Activated naive CD8-positive, alpha-beta T cell treated with anti-CD3 and anti-CD28 coated beads, Interleukin-2, amount 50 U/mL, for 16 hours (primary cell): Measurements from ENCODE around the gene NAV1.

Source experiments
- DNase-seq: peaks from one replicate; pipeline ENCODE4 v3.0.0-alpha.2; 2020; ENCODE audit warnings: low read depth, low spot score

The NAV1 gene

DNA sequence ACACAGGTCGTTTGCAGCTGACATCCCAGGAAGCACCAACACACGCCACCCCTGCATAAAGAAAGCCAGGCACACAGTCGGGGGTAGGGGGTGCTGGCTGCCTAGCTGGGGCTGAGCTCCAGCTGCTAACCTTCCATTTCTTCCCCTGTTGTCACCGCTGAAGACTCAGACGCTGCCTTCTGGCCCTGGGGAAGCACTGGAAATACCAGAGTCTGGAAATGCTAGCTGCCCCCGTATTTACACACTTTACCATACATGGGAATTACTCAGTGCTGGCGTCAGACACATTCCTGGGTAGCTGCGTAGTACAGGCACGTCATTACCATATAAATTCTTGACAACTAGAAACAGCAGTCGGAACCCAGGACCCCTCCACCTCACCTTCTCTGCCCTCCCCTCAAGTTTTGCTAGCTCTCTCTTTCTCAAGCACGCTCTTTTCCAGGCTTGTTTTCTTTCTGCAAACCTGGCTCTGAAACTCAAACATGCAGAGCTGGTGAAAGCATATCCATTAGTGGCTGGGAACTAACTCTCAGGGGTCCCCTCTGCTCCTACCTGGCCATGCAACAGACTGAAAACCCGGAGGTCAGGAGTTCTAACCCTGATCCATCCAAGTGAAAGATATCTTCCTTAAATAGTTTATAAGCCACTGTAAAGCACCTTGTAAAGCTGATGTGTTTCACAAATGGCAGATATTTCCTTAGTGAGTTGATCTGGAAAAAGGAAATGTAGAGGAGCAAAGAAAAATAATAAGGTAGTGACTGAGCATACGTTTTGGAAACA, 35.3 kb upstream of the NAV1 start:
- DNase-seq = no peak

DNA sequence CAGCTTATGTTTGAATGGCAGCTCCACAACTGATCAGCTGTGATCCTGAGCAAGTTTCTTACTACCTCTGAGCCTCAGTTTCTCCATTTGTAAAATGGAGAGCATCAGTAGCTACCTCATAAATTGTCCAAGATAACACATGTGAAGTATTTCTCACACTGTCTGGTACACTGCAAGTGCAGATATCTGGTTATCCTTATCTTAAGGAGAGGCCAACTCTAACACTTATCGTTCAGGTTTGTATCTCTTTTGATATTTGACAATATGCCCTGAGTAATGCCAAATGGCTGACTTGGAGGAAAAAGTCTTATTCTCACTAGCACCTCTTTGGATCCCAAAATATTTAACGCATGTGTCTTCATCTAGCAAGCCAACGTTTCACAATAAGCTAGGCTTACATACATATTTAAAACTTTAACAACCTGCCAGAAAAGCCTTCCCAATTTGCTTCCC, 34.7 kb upstream of the NAV1 start:
- no peak for DNase-seq

DNA sequence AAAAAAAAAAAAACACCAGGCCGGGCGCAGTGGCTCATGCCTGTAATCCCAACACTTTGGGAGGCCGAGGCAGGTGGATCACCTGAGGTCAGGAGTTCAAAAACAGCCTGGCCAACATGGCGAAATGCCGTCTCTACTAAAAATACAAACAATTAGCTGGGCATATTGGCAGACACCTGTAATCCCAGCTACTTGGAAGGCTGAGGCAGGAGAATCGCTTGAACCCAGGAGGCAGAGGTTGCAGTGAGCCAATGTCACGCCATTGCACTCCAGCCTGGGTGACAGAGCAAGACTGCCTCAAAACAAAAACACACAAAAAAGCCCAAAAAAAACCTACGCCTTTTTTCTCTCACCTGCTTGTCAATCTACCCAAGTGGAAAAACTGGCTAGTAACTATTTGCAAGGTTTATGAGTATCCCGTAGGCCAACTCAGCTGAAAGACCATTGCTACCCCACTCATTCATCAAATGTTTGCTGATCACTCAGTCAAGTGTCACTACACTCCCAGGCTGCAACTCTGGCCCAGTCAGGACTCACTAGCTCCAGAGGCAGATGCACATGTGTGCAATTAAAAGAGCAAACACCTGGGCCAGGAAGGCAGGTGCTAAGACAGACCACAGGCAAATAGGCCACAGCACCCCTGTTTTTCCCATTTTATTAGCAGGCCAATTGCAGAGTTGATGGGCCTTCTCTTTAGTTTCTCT, 34.0 kb upstream of the NAV1 start:
- no peak for DNase-seq

DNA sequence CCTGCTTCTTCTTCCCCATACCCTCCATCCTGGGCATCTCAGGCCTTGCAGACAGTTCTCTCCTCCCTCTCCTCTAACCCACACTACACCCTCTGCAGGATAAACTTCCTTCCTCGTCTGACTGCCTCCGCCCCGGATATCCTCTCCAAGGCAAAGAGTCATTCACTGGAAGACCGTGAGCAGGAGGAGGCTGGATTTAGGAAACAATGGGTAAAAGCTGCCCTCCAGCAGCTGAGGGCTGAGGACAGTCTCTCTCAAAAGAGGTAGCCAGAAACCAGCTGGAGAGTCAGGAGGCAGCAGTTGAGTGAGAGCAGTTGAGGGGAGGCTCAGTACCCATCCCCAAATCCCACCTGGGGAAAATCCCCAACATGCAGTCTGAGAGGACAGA, 33.4 kb upstream of the NAV1 start:
- no peak for DNase-seq

DNA sequence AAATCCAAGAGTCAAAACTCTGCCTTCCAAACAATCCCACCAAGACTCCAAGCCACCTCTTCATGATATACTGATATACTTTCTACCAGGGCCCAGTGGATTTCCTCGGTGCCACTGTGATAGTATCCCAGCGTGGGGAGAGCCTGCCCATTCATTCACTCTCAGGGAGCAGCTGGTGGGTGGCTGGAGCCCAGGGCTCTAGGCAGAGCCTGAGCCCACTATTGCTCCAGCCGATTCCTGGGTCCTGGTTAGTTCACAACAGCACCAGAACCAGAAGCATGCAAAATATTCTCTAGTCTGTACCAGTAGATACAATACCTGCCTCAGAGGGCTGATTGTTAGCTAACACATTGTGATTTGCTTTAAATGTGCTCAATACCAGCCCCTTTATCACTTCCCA, 32.8 kb upstream of the NAV1 start:
- no peak for DNase-seq

DNA sequence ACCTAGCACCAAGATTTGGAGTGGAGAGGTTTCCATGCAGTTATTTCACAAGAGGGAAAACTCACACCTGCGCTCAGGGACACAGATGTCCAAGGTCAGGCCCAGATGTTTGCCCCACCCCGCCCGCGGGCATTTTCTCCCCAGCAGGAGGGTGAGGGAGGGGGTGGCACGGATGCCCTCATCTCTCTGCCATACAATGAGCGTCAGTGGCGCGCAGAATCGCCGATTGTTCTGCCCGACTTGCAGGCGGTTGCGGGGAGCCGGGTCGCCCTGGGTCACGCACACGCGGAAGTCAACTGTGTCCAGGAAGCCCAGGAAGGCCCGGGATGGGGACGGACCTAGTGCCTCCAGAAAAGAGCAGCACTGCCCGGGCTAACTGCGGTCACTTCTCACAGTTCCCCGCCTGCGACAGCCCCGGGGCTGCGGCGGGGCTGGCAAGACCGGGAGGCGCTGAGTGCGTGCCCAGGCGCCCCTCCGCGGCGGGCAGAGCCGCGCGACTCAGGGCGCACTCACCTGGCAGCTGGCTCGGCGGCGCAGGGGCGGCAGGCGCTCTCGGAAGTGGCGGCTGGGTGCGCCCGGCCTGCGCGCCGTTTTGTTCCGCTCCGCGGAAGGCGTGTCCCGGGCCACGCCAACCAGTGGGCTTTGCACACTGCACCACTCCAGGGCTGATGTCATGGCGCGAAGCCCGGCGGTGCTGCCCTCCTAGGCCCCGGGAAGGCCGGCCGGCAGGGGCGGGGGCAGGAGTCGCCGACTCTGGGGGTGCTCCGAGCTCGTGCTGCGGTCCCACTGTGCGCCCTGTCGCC, 32.2 kb upstream of the NAV1 start, which contains the start of gene CSRP1:
Gene CSRP1, minus strand, starts transcription at position 567 of the 803 bp plus-strand sequence. CDS start 10,820 bp downstream, outside the sequence.
- peak; percentile 68 for DNase-seq

DNA sequence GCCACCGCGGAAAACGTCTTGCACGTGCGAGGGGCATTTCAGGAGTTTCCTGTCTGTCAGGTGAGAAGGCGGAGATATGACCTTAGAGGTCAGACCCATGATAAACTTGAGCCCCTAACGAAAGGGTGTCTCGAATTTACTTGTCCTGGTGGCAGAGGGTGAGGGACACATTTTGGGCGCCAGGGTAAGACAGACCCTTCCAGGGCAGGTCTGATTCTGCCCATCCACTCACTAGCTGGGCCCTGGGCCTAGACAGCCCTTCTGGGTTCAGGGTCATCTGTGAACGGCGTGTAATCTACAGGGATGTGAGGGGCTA, 31.6 kb upstream of the NAV1 start:
- DNase-seq = no peak

DNA sequence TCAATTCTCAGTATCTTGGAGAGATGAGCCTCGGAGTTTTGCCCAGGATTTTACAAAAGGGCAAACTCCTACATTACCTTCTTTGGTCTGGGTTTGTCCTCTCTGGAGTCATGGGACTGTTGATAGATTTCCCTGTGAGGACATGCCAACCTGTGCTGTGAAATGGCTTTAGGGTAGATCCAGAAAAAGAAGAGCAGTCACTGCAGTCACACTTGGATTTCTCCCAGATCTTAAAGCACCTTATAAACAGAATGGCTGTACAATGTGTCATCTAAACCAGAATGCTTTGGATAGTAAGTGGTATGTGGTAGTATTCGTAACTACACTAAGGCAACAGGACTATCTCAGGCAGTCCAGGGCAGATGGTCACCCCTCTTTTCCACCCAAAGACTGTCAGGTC, 30.1 kb upstream of the NAV1 start:
- no peak for DNase-seq

DNA sequence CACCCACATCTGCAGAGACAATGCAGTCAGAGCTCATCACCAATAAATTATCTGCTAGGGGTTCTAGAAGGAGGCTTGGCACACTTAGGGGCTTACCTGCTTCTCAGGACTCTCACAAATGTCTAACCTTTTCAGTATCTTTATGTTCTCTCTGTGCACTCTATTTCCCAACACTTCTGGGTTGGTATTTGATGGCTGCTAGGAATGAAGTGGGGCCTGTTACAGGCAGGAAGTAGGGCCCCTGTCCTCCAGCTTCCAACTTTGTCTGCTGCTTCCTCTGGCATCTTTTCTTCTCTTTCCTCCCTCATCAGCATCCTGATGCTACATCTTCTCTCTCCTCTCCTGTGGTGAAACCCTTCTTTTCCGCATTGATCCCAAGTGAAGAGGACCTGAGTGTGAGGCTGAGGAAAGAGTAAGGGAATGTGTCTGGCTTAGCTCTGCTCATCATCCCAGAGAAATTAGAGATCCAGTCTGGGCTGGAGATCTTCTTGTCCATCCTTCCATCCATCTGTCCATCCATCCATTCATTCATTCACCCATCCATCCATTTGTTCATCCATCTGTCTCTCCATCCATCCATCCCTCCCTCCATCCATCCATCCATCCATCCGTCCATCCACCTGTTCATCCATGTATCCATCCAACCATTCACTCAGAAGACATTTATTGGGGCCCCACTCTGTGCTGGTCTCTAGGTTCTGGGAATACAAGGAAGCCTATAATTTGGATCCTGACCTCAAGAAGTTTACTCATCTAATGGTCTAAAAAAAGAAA, 29.1 kb upstream of the NAV1 start:
- DNase-seq = no peak

DNA sequence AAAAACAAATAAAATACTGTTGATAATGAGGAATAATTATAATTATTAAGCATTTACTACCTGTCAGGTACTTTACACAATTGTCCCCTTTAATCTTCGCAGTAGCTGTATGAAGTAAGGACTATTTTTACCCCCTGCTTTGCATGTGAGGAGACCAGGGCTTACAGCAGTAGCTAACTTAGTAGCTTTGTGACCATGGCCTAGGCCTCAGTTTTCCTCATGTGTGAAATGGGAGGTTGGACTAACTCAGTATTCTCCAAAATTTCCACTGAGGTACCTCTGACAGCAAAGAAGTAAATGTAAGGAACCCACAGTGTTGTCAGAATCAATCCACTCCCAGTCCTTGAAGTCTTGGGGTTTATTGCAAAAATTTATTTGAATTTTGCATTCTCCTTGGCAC, 28.2 kb upstream of the NAV1 start:
- no peak for DNase-seq

DNA sequence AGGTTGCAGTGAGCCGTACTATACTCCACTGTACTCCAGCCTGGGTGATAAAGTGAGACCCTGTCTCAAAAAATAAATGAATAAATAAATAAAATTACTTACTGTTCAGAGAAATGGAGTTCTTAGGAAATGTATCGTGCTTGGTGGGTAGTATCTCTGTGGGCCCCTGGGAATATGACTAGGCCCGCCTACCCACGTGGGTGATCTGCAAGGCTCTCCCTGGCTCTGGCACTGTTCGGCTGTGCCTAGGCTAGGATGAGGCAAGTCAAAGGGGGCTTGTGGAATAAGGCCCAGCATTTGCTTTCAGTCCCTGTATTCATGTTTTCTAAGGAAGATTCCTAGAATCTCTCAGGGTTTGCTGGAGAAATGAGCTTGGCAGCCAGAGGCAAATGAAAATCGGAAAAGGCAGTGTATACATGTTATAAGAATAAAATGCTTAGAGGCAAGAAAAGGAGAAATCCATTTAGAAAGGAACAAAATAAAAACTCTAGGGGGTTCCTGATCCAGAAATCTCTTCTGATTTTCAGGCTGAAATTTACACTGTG, 27.5 kb upstream of the NAV1 start:
- no peak for DNase-seq

DNA sequence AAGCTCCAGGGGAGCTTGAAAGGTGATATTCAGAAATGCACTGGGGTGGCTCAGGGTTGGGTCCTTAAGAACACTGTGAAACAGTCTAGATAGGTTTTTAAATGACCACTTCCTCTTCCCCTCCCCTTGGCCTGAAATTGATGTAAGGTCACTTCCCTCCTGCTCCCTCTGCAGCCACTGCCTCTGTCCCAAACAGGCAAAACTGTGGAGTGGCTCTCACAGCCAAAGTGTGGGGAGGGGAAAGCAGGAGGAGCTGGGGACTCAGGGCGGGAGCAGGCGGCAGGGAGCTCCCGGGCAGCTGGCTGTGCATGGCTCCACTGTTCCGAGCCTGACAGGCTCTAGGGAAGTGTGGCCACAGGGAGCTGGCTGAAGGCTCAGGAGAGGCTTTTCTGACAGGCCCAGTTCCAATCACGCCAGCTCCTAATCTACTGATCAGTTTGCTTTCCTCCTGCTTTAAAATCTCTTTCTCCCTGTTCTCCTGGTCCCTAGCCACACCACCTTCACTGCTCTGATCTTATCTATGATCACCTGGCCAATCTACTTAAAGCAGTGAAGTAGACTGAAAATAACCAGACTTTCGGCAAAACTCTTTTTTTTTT, 26.9 kb upstream of the NAV1 start:
- no peak for DNase-seq

DNA sequence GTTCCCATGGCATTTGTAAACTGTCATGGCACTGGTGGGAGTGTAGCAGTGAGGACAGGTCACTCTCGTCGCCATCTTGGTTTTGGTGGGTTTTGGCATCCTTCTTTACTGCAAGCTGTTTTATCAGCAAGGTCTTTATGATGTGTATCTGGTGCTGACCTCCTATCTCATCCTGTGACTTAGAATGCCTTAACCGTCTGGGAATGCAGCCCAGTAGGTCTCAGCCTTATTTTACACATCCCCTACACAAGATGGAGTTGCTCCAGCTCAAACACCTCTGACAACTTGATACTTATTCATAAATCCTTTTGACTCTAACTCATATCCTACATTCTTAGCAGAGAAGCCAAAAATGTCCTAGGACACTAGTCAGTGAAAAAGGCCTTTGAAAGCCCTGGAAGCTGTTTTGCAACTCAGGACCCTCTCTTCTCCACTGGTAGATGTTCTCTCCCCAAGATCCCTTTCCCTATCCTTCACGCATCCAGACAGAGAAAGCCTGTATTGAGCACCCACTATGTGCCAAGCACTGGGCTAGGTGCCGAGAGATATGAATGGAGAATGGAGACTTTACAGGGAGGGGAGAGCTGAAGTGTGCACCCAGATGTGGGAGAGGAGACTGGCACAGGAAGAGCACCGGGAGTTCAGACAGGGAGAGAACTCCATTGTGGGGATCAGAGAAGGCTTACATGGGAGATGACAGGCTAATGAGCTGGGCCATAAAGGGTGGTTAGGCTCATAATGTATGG, 25.3 kb upstream of the NAV1 start:
- DNase-seq = no peak

DNA sequence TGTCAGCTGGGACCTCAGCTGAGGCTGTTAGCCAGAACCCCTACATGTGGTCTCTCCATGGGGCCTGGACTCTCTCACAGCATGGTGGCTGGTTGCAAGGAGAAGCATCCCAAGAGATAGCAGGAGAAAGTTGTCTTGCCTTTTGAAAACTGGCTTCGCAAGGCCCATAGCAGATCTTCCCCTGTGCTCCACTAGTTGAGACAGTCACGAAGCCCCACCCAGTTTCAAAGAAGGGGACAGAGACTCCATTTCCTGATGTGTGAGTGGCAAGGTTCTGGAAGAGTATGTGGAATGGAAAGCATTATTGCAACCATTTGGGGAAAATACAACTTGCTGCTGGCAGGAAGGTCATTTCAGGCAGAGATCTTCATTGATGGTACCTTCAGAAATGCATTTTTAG, 24.5 kb upstream of the NAV1 start:
- DNase-seq = no peak

DNA sequence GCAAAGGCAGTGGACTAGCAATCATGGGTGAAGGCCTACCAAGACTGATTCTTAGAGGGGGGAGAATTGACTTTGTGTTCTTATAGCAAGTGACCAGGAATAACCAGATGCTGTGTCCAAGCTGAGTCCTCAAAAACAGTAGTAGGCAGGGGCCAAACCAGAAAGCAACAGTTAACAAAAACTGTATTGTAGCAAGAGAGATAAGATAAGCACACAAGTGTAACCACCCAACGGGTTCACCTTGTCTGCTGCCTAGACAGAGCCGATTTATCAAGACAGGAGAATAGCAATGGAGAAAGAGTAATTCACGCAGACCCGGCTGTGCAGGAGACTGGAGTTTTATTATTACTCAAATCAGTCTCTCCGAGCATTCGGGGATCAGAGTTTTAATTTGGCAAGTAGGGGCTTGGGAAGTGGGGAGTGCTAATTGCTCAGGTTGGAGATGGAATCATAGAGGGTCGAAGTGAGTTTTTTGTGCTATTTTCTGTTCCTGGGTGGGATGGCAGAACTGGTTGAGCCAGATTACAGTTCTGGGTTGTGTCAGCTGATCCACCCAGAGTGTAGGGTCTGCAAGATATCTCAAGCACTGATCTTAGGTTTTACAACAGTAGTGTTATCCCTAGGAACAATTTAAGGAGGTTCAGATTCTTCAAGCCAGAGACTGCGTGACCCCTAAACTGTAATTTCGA, 23.7 kb upstream of the NAV1 start:
- no peak for DNase-seq

DNA sequence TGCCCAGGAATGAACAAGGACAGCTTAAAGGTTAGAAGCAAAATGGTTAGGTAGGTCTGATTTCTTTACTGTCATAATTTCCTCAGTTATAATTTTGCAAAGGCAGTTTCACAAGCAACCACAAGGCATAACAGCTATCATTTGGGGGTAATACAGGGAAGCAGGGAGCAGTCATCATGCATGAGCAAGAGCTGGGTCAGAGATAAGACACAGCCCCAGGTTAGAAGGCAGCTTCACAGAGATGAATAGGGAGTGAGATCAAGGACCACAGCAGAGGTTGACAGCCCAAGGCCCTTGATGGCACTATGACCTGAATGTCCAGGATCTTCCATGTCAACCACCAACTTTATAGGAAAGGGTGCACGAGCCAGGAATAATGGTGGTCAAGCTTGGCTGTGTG, 23.0 kb upstream of the NAV1 start:
- DNase-seq = no peak

DNA sequence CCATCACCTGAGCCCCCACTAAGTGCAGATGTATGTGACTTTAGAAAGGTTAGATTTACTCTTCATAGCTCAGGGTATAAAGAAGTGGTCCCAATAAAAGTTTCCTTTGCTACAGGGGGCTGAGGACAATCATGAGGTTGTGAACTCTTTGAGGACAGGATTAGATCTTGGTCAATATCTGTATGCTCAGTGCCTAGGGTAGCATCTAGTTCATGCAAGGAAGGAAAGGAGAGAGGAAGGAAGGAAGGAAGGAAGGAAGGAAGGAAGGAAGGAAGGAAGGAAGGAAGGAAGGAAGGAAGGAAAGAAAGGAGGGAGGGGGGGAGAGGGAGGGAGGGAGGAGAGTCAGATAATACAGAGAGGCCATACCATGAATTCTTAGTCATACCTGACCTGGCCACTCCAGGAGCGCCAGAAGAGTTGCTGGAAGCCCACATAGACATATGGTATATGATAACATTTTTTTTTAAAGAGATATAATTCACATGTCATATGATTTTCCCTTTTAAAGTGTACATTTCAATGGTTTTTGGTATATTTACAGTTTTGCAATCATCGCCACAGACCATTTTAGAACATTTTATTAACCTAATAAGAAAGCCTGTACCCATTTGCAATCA, 22.3 kb upstream of the NAV1 start:
- DNase-seq = no peak

DNA sequence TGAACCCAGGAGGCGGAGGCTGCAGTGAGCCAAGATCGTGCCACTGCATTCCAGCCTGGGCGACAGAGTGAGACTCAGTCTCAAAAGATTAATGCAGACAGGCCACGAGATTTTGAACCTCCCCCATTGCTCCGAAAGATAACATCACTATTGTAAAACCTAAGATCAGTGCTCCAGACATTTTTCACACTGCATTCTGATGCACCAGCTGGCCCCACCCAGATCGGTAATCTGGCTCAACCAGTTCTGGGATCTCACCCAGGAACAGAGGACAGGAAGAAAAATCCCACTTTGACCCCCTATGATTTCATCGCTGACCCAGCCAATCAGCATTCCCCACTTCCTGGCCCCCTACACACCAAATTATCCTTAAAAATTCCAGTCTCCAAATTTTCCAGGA, 21.3 kb upstream of the NAV1 start:
- DNase-seq = no peak

DNA sequence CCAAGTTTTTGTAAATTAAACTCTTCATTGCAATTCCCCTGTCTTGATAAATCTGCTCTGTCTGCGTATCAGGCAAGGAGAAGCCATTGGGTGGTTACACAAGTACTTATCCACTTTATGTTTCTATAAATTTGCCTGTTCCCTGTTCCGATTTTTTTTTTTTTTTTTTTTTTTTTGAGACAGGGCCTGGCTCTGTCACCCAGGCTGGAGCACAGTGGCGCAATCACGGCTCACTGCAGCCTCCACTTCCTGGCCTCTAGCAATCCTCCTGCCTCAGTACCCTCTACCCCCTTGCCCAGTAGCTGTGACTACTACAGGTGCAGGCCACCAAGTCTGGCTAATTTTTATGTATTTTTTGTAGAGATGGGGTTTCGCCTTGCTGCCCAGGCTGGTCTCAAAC, 20.9 kb upstream of the NAV1 start:
- DNase-seq = no peak
